Activated T-helper 1 cell treated with anti-CD3 and anti-CD28 coated beads, Interleukin-2, amount 50 U/mL, for 16 hours (primary cell): Measurements from ENCODE around the gene RNF223.
A peak's percentile ranks its signal among the peaks of the same experiment; 100 is the strongest.
"Not testable (repeated sequence)": the region's sequence is repeated elsewhere in the genome, so short reads cannot be mapped to it uniquely, and the experiment has no call there.

Experiments used
- DNase-seq, 2 donors: peaks; one replicate each; pipeline ENCODE4 v3.0.0-alpha.2; 2020; ENCODE audit warnings: low read depth in 1 of 2, low spot score in 1 of 2

Gene RNF223

GRCh38 chr1:1061682-1062345 lies 12.3 kb downstream of the RNF223 start:
- no peak for DNase-seq

- DNase-seq, result no peak
These were observed 13.7 kb downstream of the RNF223 start for GRCh38 chr1:1060281-1061000.

- DNase-seq, result peak; percentile 81 to 87
These were observed 14.4 kb downstream of the RNF223 start for GRCh38 chr1:1059494-1060280.

GRCh38 chr1:1058921-1059493 lies 15.1 kb downstream of the RNF223 start:
- DNase-seq, result no peak

GRCh38 chr1:1058088-1058905 lies 15.8 kb downstream of the RNF223 start:
- DNase-seq, result no peak

- DNase-seq, result not testable (repeated sequence)
These were observed 16.4 kb downstream of the RNF223 start for GRCh38 chr1:1057769-1058087.

- DNase-seq, result no peak
These were observed 18.0 kb downstream of the RNF223 start for GRCh38 chr1:1055841-1056736.

- DNase-seq, result no peak
These were observed 19.1 kb downstream of the RNF223 start for GRCh38 chr1:1054971-1055370.

GRCh38 chr1:1054099-1054700 lies 19.9 kb downstream of the RNF223 start:
- DNase-seq, result no peak

- DNase-seq, result no peak
These were observed 20.4 kb downstream of the RNF223 start for GRCh38 chr1:1053682-1054081.

- DNase-seq, result no peak
These were observed 21.1 kb downstream of the RNF223 start for GRCh38 chr1:1053022-1053421.

- no peak for DNase-seq
These were observed 21.9 kb downstream of the RNF223 start for GRCh38 chr1:1052003-1052840.

GRCh38 chr1:1051127-1051810 lies 22.8 kb downstream of the RNF223 start:
- DNase-seq, result no peak

- DNase-seq, result no peak
These were observed 23.5 kb downstream of the RNF223 start for GRCh38 chr1:1050577-1051052.

- DNase-seq, result no peak
These were observed 24.6 kb downstream of the RNF223 start for GRCh38 chr1:1049318-1050165.

GRCh38 chr1:1048765-1049164 lies 25.3 kb downstream of the RNF223 start:
- DNase-seq, result no peak

- DNase-seq, result no peak
These were observed 26.1 kb downstream of the RNF223 start for GRCh38 chr1:1047963-1048362.
